OCI-LY7 (cell line): ENCODE measurements around the gene KLHL26.

ENCODE experiments used
- CTCF ChIP-seq: fragments of 200-600 bp; sonication (generic); conservative IDR thresholded peaks from 2 replicates; pipeline ENCODE4 v1.5.1; 2014; ENCODE audit warnings: mild to moderate bottlenecking, antibody characterized with exemption, low read length, moderate library complexity, mixed read lengths
- EZH2phosphoT487 ChIP-seq: fragments of 200-600 bp; sonication (generic); IDR thresholded peaks from 2 replicates; pipeline ENCODE4 v1.6.1; 2018; ENCODE audit warnings: low read depth, borderline replicate concordance, mild to moderate bottlenecking, mixed run types, antibody characterized with exemption, low read length, moderate library complexity, mixed read lengths

GRCh38 chr19:18672606-18673337, 35.9 kb downstream of the KLHL26 start:
- TF ChIP-seq CTCF: peak; percentile 67
- no peak for TF ChIP-seq EZH2phosphoT487
